HEK293 (cell line): ENCODE data around the gene BEX1.

ENCODE experiments used
- CTCF ChIA-PET: fragments of 350-600 bp; formaldehyde crosslinking; extraction: SDS; loops from one replicate; lab custom pipeline; 2021; ENCODE audit warnings: antibody characterized with exemption; lab: Yijun Ruan, JAX
- POLR2A ChIA-PET: fragments of 300-600 bp; formaldehyde crosslinking; extraction: SDS; loops from one replicate; lab custom pipeline; 2020; ENCODE audit warnings: antibody characterized with exemption, inconsistent platforms; lab: Yijun Ruan, JAX
- H3K27ac ChIP-seq: fragments of 200-500 bp; sonication (Bioruptor generic); 2 replicates; pipeline ENCODE4 v1.5.1; 2014; ENCODE audit warnings: low read depth, low read length, control low read depth, inconsistent platforms; ENCODE audit errors: extremely low read depth
- H3K36me3 ChIP-seq, 2 experiments: fragments of 200-500 bp in 1 of 2; sonication (Bioruptor generic) in 1 of 2; 1 replicate in 1 of 2; 2 replicates in 1 of 2; pipeline ENCODE4 v1.5.1; 2014 to 2017; ENCODE audit warnings: inconsistent platforms in 2 of 2, low read length in 2 of 2; ENCODE audit not compliant: control insufficient read depth in 2 of 2, insufficient read depth in 1 of 2
- H3K4me1 ChIP-seq: fragments of 200-500 bp; sonication (Bioruptor generic); 2 replicates; pipeline ENCODE4 v1.5.1; 2014; ENCODE audit warnings: mild to moderate bottlenecking, low read length, inconsistent platforms; ENCODE audit not compliant: control insufficient read depth, insufficient read depth
- H3K4me3 ChIP-seq: 2 replicates; pipeline ENCODE4 v1.5.1; 2011; ENCODE audit warnings: low read depth, mild to moderate bottlenecking, control low read depth, low read length, moderate library complexity
- H3K9me3 ChIP-seq: fragments of 200-500 bp; sonication (Bioruptor generic); 2 replicates; pipeline ENCODE4 v1.5.1; 2014; ENCODE audit warnings: low read depth, low read length, inconsistent platforms; ENCODE audit not compliant: control insufficient read depth, insufficient read depth
- HOXD13 ChIP-seq: sonication (generic); formaldehyde crosslinking; IDR thresholded peaks from 2 replicates; pipeline ENCODE4 v1.8.0; 2022; ENCODE audit warnings: missing genetic modification reagents, borderline replicate concordance
- KLF7 ChIP-seq: fragments of 450-650 bp; formaldehyde crosslinking; IDR thresholded peaks from 2 replicates; pipeline ENCODE4 v1.5.1; 2016; ENCODE audit warnings: missing biosample characterization, missing genetic modification characterization, borderline replicate concordance
- KLF8 ChIP-seq: fragments of 450-650 bp; formaldehyde crosslinking; IDR thresholded peaks from 2 replicates; pipeline ENCODE4 v1.5.1; 2016; ENCODE audit warnings: missing biosample characterization, missing genetic modification characterization
- MZF1 ChIP-seq: fragments of 450-650 bp; formaldehyde crosslinking; IDR thresholded peaks from 2 replicates; pipeline ENCODE4 v1.5.1; 2017; ENCODE audit warnings: missing biosample characterization, missing genetic modification characterization, borderline replicate concordance
- SCRT1 ChIP-seq: fragments of 450-650 bp; formaldehyde crosslinking; IDR thresholded peaks from 2 replicates; pipeline ENCODE4 v1.5.1; 2016; ENCODE audit warnings: missing biosample characterization, missing genetic modification characterization, borderline replicate concordance
- ZBTB17 ChIP-seq: fragments of 450-650 bp; formaldehyde crosslinking; IDR thresholded peaks from 2 replicates; pipeline ENCODE4 v1.5.1; 2016; ENCODE audit warnings: missing biosample characterization, missing genetic modification characterization
- ZBTB21 ChIP-seq: fragments of 450-650 bp; formaldehyde crosslinking; IDR thresholded peaks from 2 replicates; pipeline ENCODE4 v1.5.1; 2017; ENCODE audit warnings: missing biosample characterization, missing genetic modification characterization
- ZFP41 ChIP-seq: fragments of 450-650 bp; formaldehyde crosslinking; IDR thresholded peaks from 2 replicates; pipeline ENCODE4 v1.5.1; 2016; ENCODE audit warnings: missing biosample characterization, missing genetic modification characterization, borderline replicate concordance
- ZNF350 ChIP-seq: fragments of 450-650 bp; formaldehyde crosslinking; IDR thresholded peaks from 2 replicates; pipeline ENCODE4 v1.5.0; 2017; ENCODE audit warnings: missing biosample characterization, mild to moderate bottlenecking, missing genetic modification characterization
- ZNF544 ChIP-seq: fragments of 450-650 bp; formaldehyde crosslinking; IDR thresholded peaks from 2 replicates; pipeline ENCODE4 v1.5.0; 2017; ENCODE audit warnings: missing biosample characterization, missing genetic modification characterization
- ZNF585B ChIP-seq: fragments of 450-650 bp; formaldehyde crosslinking; IDR thresholded peaks from 2 replicates; pipeline ENCODE4 v1.5.1; 2016; ENCODE audit warnings: missing biosample characterization, missing genetic modification characterization
- ZNF621 ChIP-seq: fragments of 450-650 bp; formaldehyde crosslinking; IDR thresholded peaks from 2 replicates; pipeline ENCODE4 v1.5.1; 2017; ENCODE audit warnings: missing biosample characterization, missing genetic modification characterization
- ZNF707 ChIP-seq: fragments of 450-650 bp; formaldehyde crosslinking; IDR thresholded peaks from 2 replicates; pipeline ENCODE4 v1.5.1; 2016; ENCODE audit warnings: missing biosample characterization, missing genetic modification characterization
- ZNF791 ChIP-seq: fragments of 450-650 bp; formaldehyde crosslinking; IDR thresholded peaks from 2 replicates; pipeline ENCODE4 v1.5.1; 2016; ENCODE audit warnings: missing biosample characterization, missing genetic modification characterization
- TF ChIP-seq, protein P1 (sequence below): fragments of 450-650 bp; formaldehyde crosslinking; IDR thresholded peaks from 2 replicates; pipeline ENCODE4 v1.5.1; 2016; ENCODE audit warnings: missing biosample characterization, missing genetic modification characterization
- TF ChIP-seq, protein P2 (sequence below): fragments of 450-650 bp; formaldehyde crosslinking; IDR thresholded peaks from 2 replicates; pipeline ENCODE4 v1.5.1; 2016; ENCODE audit warnings: missing biosample characterization, missing genetic modification characterization
- TF ChIP-seq, protein P3 (sequence below): fragments of 450-650 bp; formaldehyde crosslinking; IDR thresholded peaks from 2 replicates; pipeline ENCODE4 v1.5.1; 2016; ENCODE audit warnings: missing biosample characterization, missing genetic modification characterization

Gene BEX1

DNA sequence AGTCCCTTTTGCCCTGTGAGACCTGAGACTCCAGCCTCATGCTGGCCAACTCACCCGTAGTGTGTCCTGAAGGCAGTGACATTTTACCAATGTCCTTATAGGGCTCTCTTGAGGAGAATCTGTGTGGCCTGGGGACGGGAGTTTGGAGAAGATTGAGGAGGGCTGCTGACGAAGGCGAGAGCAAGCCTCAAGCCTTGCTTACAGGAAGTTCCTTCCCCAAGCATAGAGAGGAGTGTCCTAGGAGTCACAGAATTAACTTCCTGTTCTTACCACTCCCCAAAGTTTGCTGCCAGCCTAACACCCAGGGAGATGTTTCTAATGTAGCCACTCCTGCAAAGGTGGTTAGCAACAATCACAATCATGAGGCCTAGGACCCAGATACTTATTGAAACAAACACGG is 29.0 kb upstream of the BEX1 start, which contains the start of gene NXF3:
Gene NXF3, minus strand, starts transcription at position 202 of the 400 bp plus-strand sequence. Its CDS starts 120 bp downstream, at position 82.
- Histone ChIP-seq H3K4me3 (no peak within 1 kb of the TSS), H3K27ac (no peak within 1 kb of the TSS), H3K36me3 (no peaks in the 10 kb centered on the region), H3K9me3 (no peaks in the 10 kb centered on the region), H3K4me1 (no peaks in the 10 kb centered on the region)
- TF ChIP-seq MZF1 (tag by site-specific recombination), result no peak
- no peak for TF ChIP-seq SCRT1 (tag by site-specific recombination)
- TF ChIP-seq HOXD13, result no peak
- ChIA-PET CTCF (interaction anchor here (0.7 kb wide), 1 partner anchor 81 kb away, joined by 3 read pairs; no protein-coding TSS in a partner anchor), POLR2A (no interaction called here)

DNA sequence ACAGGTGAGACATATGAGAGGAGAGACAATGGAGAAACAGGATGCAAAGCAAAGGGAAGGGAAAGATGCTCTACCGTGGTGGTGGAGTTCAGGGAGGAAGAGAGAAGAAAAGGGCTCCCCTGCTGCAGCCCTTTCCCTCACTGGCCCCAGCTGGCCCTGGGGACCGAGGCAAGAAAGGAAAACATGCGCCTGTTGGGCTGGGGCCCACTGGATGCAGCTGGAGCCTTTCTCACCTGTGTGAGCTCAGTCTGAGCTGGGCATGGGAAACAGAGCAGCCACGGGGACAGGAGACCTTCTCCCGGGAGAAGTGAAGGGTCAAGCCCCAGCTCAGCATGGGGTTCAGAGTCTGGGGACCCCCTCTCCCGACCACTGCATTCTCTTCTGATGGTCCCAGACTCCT is 17.1 kb upstream of the BEX1 start:
- H3K4me3 ChIP-seq, result no peak overlapping the region
- H3K36me3 ChIP-seq, result no peaks in the 10 kb centered on the region
- no peak for TF ChIP-seq ZNF350 (tag by site-specific recombination)
- TF ChIP-seq ZBTB21, result no peak
- TF ChIP-seq, protein P1, sequence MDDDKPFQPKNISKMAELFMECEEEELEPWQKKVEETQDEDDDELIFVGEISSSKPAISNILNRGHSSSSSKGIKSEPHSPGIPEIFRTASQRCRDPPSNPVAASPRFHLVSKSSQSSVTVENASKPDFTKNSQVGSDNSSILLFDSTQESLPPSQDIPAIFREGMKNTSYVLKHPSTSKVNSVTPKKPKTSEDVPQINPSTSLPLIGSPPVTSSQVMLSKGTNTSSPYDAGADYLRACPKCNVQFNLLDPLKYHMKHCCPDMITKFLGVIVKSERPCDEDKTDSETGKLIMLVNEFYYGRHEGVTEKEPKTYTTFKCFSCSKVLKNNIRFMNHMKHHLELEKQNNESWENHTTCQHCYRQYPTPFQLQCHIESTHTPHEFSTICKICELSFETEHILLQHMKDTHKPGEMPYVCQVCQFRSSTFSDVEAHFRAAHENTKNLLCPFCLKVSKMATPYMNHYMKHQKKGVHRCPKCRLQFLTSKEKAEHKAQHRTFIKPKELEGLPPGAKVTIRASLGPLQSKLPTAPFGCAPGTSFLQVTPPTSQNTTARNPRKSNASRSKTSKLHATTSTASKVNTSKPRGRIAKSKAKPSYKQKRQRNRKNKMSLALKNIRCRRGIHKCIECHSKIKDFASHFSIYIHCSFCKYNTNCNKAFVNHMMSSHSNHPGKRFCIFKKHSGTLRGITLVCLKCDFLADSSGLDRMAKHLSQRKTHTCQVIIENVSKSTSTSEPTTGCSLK (tag by site-specific recombination), result no peak
- no peak for TF ChIP-seq KLF7 (tag by site-specific recombination)
- TF ChIP-seq ZNF544 (tag by site-specific recombination), result no peak
- TF ChIP-seq ZNF585B (tag by site-specific recombination), result no peak
- TF ChIP-seq, protein P2, sequence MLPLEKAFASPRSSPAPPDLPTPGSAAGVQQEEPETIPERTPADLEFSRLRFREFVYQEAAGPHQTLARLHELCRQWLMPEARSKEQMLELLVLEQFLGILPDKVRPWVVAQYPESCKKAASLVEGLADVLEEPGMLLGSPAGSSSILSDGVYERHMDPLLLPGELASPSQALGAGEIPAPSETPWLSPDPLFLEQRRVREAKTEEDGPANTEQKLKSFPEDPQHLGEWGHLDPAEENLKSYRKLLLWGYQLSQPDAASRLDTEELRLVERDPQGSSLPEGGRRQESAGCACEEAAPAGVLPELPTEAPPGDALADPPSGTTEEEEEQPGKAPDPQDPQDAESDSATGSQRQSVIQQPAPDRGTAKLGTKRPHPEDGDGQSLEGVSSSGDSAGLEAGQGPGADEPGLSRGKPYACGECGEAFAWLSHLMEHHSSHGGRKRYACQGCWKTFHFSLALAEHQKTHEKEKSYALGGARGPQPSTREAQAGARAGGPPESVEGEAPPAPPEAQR (tag by site-specific recombination), result no peak
- TF ChIP-seq ZNF621 (tag by site-specific recombination), result no peak
- TF ChIP-seq ZNF791 (tag by site-specific recombination), result no peak
- no peaks in the 10 kb centered on the region for H3K9me3 ChIP-seq
- ChIA-PET CTCF (no interaction called here), POLR2A (no interaction called here)
- no peaks in the 10 kb centered on the region for H3K4me1 ChIP-seq
- H3K27ac ChIP-seq, result no peak overlapping the region

DNA sequence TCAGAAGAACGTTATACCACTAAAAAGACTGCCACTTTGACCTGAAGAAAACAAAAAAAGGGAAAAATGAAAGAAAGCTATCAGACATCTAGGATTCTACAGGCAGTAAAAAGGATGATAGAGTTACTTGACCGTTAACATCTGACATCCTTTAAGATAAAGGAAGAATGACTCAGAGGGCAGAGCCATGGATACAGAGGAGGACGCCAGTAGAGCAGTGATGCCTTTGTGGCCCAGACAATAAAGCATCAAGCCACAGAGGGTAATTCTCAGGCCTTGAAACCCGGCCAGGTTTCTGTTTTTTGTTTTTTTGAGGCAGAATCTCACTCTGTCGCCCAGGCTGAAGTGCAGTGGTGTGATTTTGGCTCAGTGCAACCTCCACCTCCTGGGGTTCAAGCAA is 9.5 kb upstream of the BEX1 start:
- TF ChIP-seq, protein P3, sequence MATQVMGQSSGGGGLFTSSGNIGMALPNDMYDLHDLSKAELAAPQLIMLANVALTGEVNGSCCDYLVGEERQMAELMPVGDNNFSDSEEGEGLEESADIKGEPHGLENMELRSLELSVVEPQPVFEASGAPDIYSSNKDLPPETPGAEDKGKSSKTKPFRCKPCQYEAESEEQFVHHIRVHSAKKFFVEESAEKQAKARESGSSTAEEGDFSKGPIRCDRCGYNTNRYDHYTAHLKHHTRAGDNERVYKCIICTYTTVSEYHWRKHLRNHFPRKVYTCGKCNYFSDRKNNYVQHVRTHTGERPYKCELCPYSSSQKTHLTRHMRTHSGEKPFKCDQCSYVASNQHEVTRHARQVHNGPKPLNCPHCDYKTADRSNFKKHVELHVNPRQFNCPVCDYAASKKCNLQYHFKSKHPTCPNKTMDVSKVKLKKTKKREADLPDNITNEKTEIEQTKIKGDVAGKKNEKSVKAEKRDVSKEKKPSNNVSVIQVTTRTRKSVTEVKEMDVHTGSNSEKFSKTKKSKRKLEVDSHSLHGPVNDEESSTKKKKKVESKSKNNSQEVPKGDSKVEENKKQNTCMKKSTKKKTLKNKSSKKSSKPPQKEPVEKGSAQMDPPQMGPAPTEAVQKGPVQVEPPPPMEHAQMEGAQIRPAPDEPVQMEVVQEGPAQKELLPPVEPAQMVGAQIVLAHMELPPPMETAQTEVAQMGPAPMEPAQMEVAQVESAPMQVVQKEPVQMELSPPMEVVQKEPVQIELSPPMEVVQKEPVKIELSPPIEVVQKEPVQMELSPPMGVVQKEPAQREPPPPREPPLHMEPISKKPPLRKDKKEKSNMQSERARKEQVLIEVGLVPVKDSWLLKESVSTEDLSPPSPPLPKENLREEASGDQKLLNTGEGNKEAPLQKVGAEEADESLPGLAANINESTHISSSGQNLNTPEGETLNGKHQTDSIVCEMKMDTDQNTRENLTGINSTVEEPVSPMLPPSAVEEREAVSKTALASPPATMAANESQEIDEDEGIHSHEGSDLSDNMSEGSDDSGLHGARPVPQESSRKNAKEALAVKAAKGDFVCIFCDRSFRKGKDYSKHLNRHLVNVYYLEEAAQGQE (tag by site-specific recombination), result no peak
- TF ChIP-seq ZNF707 (tag by site-specific recombination) (no peak), KLF8 (tag by site-specific recombination) (no peak), ZBTB17 (tag by site-specific recombination) (peak; percentile 54), ZFP41 (tag by site-specific recombination) (no peak)
- Histone ChIP-seq H3K27ac (no peak overlapping the region), H3K9me3 (no peaks in the 10 kb centered on the region), H3K4me3 (no peak overlapping the region), H3K36me3 (no peaks in the 10 kb centered on the region), H3K4me1 (no peaks in the 10 kb centered on the region)
- POLR2A ChIA-PET, result no interaction called here
- CTCF ChIA-PET, result no interaction called here
